H1 (cell line): Measurements from ENCODE around the gene ZNF318. TPM values are rescaled to one million over a fixed set of nuclear protein-coding genes. Genes with fewer than 3 reads are reported as not detected.

Source experiments
- ASH2L ChIP-seq: fragments of 200-600, 300-600 bp; sonication (generic); IDR thresholded peaks from one replicate; pipeline ENCODE4 v1.7.1; 2017; ENCODE audit warnings: low read length
- ATF3 ChIP-seq: IDR thresholded peaks from 2 replicates; pipeline ENCODE4 v1.6.1; 2011; ENCODE audit warnings: low read depth, mild to moderate bottlenecking, low read length; ENCODE audit not compliant: insufficient read depth
- BACH1 ChIP-seq: IDR thresholded peaks from 2 replicates; pipeline ENCODE4 v1.6.1; 2012; ENCODE audit warnings: low read length, improper control_type of control experiment
- CHD1 ChIP-seq: IDR thresholded peaks from 2 replicates; pipeline ENCODE4 v1.6.1; 2012; ENCODE audit warnings: low read depth, low read length, improper control_type of control experiment
- FOSL1 ChIP-seq: IDR thresholded peaks from 2 replicates; pipeline ENCODE4 v1.6.1; 2011; ENCODE audit warnings: mild to moderate bottlenecking, low read depth, low read length, moderate library complexity; ENCODE audit not compliant: insufficient read depth
- KDM4A ChIP-seq: IDR thresholded peaks from one replicate; pipeline ENCODE4 v1.7.1; 2012; ENCODE audit warnings: low read depth, mild to moderate bottlenecking, moderate library complexity, low read length, inconsistent platforms; ENCODE audit not compliant: severe bottlenecking
- PHF8 ChIP-seq: fragments of 200-600 bp; sonication (generic); conservative IDR thresholded peaks from 2 replicates; pipeline ENCODE4 v1.7.1; 2012; ENCODE audit warnings: low read depth, mild to moderate bottlenecking, inconsistent platforms, low read length, moderate library complexity
- POLR2A ChIP-seq, 2 experiments: IDR thresholded peaks; 1 replicate in 1 of 2; 2 replicates in 1 of 2; pipeline ENCODE4 v1.6.1; 2011; ENCODE audit warnings: low read depth in 2 of 2, low read length in 2 of 2, mild to moderate bottlenecking in 2 of 2; ENCODE audit errors: control extremely low read depth in 1 of 2
- RBBP5 ChIP-seq: IDR thresholded peaks from 2 replicates; pipeline ENCODE4 v1.7.1; 2012; ENCODE audit warnings: low read depth, mild to moderate bottlenecking, inconsistent platforms, low read length, moderate library complexity, borderline replicate concordance
- SP1 ChIP-seq: IDR thresholded peaks from 2 replicates; pipeline ENCODE4 v1.6.1; 2011; ENCODE audit warnings: low read depth, low read length
- TAF1 ChIP-seq: IDR thresholded peaks from 2 replicates; pipeline ENCODE4 v1.6.1; 2011; ENCODE audit warnings: mild to moderate bottlenecking, low read depth, low read length
- TBP ChIP-seq: IDR thresholded peaks from 2 replicates; pipeline ENCODE4 v1.6.1; 2011; ENCODE audit warnings: low read depth, low read length, improper control_type of control experiment
- USF2 ChIP-seq: IDR thresholded peaks from 2 replicates; pipeline ENCODE4 v1.6.1; 2011; ENCODE audit warnings: low read length, improper control_type of control experiment
- polyA plus RNA-seq, 7 experiments: library from polyadenylated mRNA; depleted of rRNA in 3 of 7; stranded (reverse) in 5 of 7; unstranded in 2 of 7; fragments of >200 nt in 5 of 7; fragments of 200-250 nt in 2 of 7; gene quantifications; 1 replicate in 5 of 7; 2 replicates in 1 of 7; 4 replicates in 1 of 7; pipeline versions ENCODE4 v1.2.1 to v1.2.3, GENCODE V29; 2011 to 2013; ENCODE audit warnings: missing spikeins in 2 of 7, mixed read lengths in 2 of 7
- total RNA-seq: library from RNA; stranded (reverse); fragmentation: NEBNext Ultra II Directional; extraction: Animal tissue kit (Norgen Biotek cat#: 25700); gene quantifications from 2 replicates; pipeline ENCODE4 v1.2.1, GENCODE V29; 2021

The ZNF318 gene
- total and polyA plus RNA-seq, 2 of the 8 experiments (the other 6 are each of a cell fraction or from before 2014, with no cell fraction given), result 10.2 to 22.1 TPM

GRCh38 chr6:43369174-43370002 lies at the start of gene ZNF318 (continued):
- 0 out of 2 replicates have a peak, but pooled peaks have one; percentile 51 for TF ChIP-seq SP1
- peak in 1 of 2 experiments; percentile 44; a peak in 1 of 3 replicates for TF ChIP-seq POLR2A (IDR thresholded peaks at IDR 0.05; ENCODE audit: control extremely low read depth in 1 of 2, low read depth in 2 of 2, low read length in 2 of 2)
- peak; percentile 66 for TF ChIP-seq PHF8
- peak; percentile 68; the same call in 1 of the 2 replicates for TF ChIP-seq TAF1
- TF ChIP-seq CHD1, result no peak
- TF ChIP-seq BACH1, result 0 out of 2 replicates have a peak, but pooled peaks have one; percentile 12
- TF ChIP-seq ASH2L, result peak; percentile 37
- TF ChIP-seq KDM4A, result peak; percentile 70
- TF ChIP-seq ATF3, result peak; percentile 88
- 0 out of 2 replicates have a peak, but pooled peaks have one; percentile 53 for TF ChIP-seq FOSL1
- peak; percentile 94 for TF ChIP-seq USF2
- TF ChIP-seq RBBP5, result peak; percentile 69; the same call in 1 of the 2 replicates
- TF ChIP-seq TBP, result 0 out of 2 replicates have a peak, but pooled peaks have one; percentile 29
